Chondrocyte (in vitro differentiated cells): Measurements from ENCODE around the gene GTF2H3. TPM values are rescaled to one million over a fixed set of nuclear protein-coding genes. Genes with fewer than 3 reads are reported as not detected.

Experiments used
- DNase-seq: peaks from one replicate; pipeline ENCODE4 v3.0.0; 2021; ENCODE audit warnings: mixed read lengths, low spot score
- H3K27ac Mint-ChIP-seq: one replicate; pipeline ENCODE4 v1.8.0; 2021; ENCODE audit warnings: mild to moderate bottlenecking, moderate library complexity, mixed read lengths; ENCODE audit not compliant: unreplicated experiment
- H3K27me3 Mint-ChIP-seq: 2 replicates; pipeline ENCODE4 v1.8.0; 2021; ENCODE audit warnings: low read depth, mixed read lengths
- H3K36me3 Mint-ChIP-seq: 2 replicates; pipeline ENCODE4 v1.8.0; 2021; ENCODE audit warnings: low read depth, mixed read lengths
- H3K4me1 Mint-ChIP-seq: 2 replicates; pipeline ENCODE4 v1.8.0; 2021; ENCODE audit warnings: low read depth, mild to moderate bottlenecking, mixed read lengths
- H3K4me3 Mint-ChIP-seq: one replicate; pipeline ENCODE4 v1.8.0; 2021; ENCODE audit warnings: mild to moderate bottlenecking, moderate library complexity, mixed read lengths; ENCODE audit not compliant: unreplicated experiment
- H3K9me3 Mint-ChIP-seq: 2 replicates; pipeline ENCODE4 v1.8.0; 2021; ENCODE audit warnings: low read depth, mixed read lengths
- CTCF ChIP-seq: fragments of 200-600 bp; sonication (generic); IDR thresholded peaks from 2 replicates; pipeline ENCODE4 v1.5.0; 2021; ENCODE audit warnings: antibody characterized with exemption, mild to moderate bottlenecking, moderate library complexity
- total RNA-seq: library from RNA; stranded (reverse); gene quantifications from 3 replicates; pipeline ENCODE4 v1.2.1, GENCODE V29; 2021

The GTF2H3 gene
- total RNA-seq, 1 donor from 2014 or later, result 28.8 TPM

- Mint-ChIP-seq H3K9me3 (no peaks in the 10 kb centered on the region), H3K27ac (no peak overlapping the region), H3K36me3 (peaks cover 32% of the 10 kb centered on the region), H3K4me1 (peaks cover 13% of the 10 kb centered on the region), H3K27me3 (no peaks in the 10 kb centered on the region), H3K4me3 (no peak overlapping the region)
- no peak for TF ChIP-seq CTCF
- DNase-seq, result no peak
Observed at GRCh38 chr12:123607756-123608155, 25.9 kb upstream of the GTF2H3 start.

- TF ChIP-seq CTCF, result no peak
- no peak for DNase-seq
Observed at GRCh38 chr12:123608182-123608581, 25.4 kb upstream of the GTF2H3 start.

GRCh38 chr12:123614110-123614509 is 19.5 kb upstream of the GTF2H3 start:
- Mint-ChIP-seq H3K9me3 (no peaks in the 10 kb centered on the region), H3K27ac (no peak overlapping the region), H3K4me1 (peaks cover 8% of the 10 kb centered on the region), H3K36me3 (peaks cover 36% of the 10 kb centered on the region), H3K27me3 (no peaks in the 10 kb centered on the region), H3K4me3 (no peak overlapping the region)
- TF ChIP-seq CTCF, result no peak
- DNase-seq, result no peak

More at GRCh38 chr12:123608182-123608581, 25.4 kb upstream of the GTF2H3 start:
- Mint-ChIP-seq H3K27me3 (no peaks in the 10 kb centered on the region), H3K36me3 (peaks cover 34% of the 10 kb centered on the region), H3K27ac (no peak overlapping the region), H3K4me3 (no peak overlapping the region), H3K9me3 (no peaks in the 10 kb centered on the region), H3K4me1 (peaks cover 9% of the 10 kb centered on the region)

GRCh38 chr12:123614531-123614930 is 19.1 kb upstream of the GTF2H3 start:
- H3K9me3 Mint-ChIP-seq, result no peaks in the 10 kb centered on the region
- H3K36me3 Mint-ChIP-seq, result peaks cover 37% of the 10 kb centered on the region
- peaks cover 8% of the 10 kb centered on the region for H3K4me1 Mint-ChIP-seq
- H3K27me3 Mint-ChIP-seq, result no peaks in the 10 kb centered on the region
- TF ChIP-seq CTCF, result no peak
- no peak overlapping the region for H3K27ac Mint-ChIP-seq
- H3K4me3 Mint-ChIP-seq, result no peak overlapping the region
- DNase-seq, result no peak

GRCh38 chr12:123617144-123617543 is 16.5 kb upstream of the GTF2H3 start:
- no peaks in the 10 kb centered on the region for H3K27me3 Mint-ChIP-seq

More at GRCh38 chr12:123617144-123617543, 16.5 kb upstream of the GTF2H3 start:
- TF ChIP-seq CTCF, result no peak
- Mint-ChIP-seq H3K4me3 (no peak overlapping the region), H3K27ac (no peak overlapping the region), H3K4me1 (peaks cover 8% of the 10 kb centered on the region), H3K9me3 (no peaks in the 10 kb centered on the region), H3K36me3 (peaks cover 42% of the 10 kb centered on the region)
- no peak for DNase-seq
